ENCODE data around the gene ARRDC5.
"Not testable (repeated sequence)": the region's sequence is repeated elsewhere in the genome, so short reads cannot be mapped to it uniquely, and the experiment has no call there.

The ARRDC5 gene

DNA sequence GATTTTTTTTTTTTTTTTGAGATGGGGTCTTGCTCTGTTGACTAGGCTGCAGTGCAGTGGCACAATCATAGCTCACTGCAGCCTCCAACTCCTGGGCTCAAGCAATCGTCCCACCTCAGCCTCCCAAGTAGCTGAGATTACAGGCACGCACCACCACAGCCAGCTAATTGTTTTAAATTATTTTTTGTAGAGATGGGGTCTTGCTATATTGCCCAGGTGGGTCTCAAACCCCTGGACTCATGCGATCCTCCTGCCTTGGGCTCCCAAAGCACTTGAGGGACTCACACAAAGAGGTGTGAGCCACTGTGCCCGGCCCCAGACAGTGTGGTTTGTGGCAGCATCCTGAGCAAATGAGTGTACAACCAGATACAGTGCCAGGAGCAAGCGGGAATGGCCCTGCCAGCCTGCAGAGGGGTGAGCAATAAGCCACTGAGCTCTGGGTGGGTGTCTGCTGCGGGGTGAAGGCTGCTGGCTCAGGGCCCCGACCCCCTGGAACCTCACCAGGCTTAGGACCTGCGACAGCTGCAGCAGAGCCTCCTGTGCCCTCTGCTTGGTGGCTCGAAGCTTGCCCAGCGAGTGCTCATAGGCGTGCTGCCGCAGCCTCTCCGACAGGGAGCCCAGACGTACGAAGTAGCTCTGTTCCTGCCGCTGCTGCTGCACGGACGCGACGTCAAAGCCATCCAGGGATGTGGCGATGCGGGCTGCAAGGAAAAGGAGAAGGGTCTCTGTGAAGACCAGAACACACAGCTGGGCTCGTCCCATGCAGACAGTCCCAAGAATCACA lies 55.3 kb downstream of the ARRDC5 start:
- Histone ChIP-seq H3K9ac (ENCODE audit: low read depth, low read length, poor library complexity, severe bottlenecking) (no peak overlapping the region), H3F3A (ENCODE audit: low read depth) (no peaks in the 10 kb centered on the region), H3K9me2 (replicated peaks; ENCODE audit: low read depth, low read length) (no peaks in the 10 kb centered on the region), H3K36me3 (ENCODE audit: insufficient read depth, low read length) (peaks cover 34% of the 10 kb centered on the region; the same call in 1 of the 2 replicates), H3K27me3 (ENCODE audit: insufficient read depth, low read length, poor library complexity, severe bottlenecking) (no peaks in the 10 kb centered on the region), H2AFZ (ENCODE audit: low read length) (no peak overlapping the region), H4K20me1 (ENCODE audit: insufficient read depth, low read length, poor library complexity, severe bottlenecking) (peaks cover 3% of the 10 kb centered on the region), H3K4me3 (ENCODE audit: low read length, poor library complexity, severe bottlenecking) (no peak overlapping the region), H3K9me3 (ENCODE audit: insufficient read depth, low read depth, low read length) (no peaks in the 10 kb centered on the region), H3K4me2 (ENCODE audit: low read depth, low read length, poor library complexity, severe bottlenecking) (no peak overlapping the region), H3K79me2 (ENCODE audit: insufficient read depth, low read length) (no peaks in the 10 kb centered on the region), H3K4me1 (ENCODE audit: insufficient read depth, low read length, poor library complexity, severe bottlenecking) (no peaks in the 10 kb centered on the region)
- no peak for TF ChIP-seq EZH2phosphoT487 (IDR thresholded peaks at IDR 0.05; ENCODE audit: borderline replicate concordance)
- TF ChIP-seq, protein P1, sequence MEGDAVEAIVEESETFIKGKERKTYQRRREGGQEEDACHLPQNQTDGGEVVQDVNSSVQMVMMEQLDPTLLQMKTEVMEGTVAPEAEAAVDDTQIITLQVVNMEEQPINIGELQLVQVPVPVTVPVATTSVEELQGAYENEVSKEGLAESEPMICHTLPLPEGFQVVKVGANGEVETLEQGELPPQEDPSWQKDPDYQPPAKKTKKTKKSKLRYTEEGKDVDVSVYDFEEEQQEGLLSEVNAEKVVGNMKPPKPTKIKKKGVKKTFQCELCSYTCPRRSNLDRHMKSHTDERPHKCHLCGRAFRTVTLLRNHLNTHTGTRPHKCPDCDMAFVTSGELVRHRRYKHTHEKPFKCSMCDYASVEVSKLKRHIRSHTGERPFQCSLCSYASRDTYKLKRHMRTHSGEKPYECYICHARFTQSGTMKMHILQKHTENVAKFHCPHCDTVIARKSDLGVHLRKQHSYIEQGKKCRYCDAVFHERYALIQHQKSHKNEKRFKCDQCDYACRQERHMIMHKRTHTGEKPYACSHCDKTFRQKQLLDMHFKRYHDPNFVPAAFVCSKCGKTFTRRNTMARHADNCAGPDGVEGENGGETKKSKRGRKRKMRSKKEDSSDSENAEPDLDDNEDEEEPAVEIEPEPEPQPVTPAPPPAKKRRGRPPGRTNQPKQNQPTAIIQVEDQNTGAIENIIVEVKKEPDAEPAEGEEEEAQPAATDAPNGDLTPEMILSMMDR (conservative IDR thresholded peaks at IDR 0.05; ENCODE audit: low read length) = no peak

DNA sequence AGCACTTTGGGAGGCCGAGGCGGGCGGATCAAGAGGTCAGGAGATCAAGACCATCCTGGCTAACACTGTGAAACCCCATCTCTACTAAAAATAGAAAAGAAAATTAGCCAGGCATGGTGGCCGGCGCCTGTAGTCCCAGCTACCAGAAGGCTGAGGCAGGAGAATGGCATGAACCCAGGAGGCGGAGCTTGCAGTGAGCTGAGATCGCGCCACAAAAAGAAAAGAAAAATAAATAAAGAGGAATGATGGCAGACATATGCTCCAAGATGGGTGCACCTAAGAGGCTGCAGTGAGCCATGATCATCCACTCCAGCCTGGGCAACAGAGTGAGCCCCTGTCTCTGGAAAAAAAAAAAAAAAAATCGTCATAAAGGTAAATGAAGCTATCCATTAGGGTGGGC lies 56.7 kb downstream of the ARRDC5 start:
- not testable (repeated sequence) for H3K27me3 ChIP-seq (ENCODE audit: insufficient read depth, low read length, poor library complexity, severe bottlenecking); H3K9me3 ChIP-seq (ENCODE audit: insufficient read depth, low read depth, low read length); H3K79me2 ChIP-seq (ENCODE audit: insufficient read depth, low read length); H2AFZ ChIP-seq (ENCODE audit: low read length); H3K9ac ChIP-seq (ENCODE audit: low read depth, low read length, poor library complexity, severe bottlenecking); H4K20me1 ChIP-seq (ENCODE audit: insufficient read depth, low read length, poor library complexity, severe bottlenecking); H3K9me2 ChIP-seq (replicated peaks; ENCODE audit: low read depth, low read length); H3F3A ChIP-seq (ENCODE audit: low read depth); H3K4me1 ChIP-seq (ENCODE audit: insufficient read depth, low read length, poor library complexity, severe bottlenecking); H3K4me3 ChIP-seq (ENCODE audit: low read length, poor library complexity, severe bottlenecking); H3K4me2 ChIP-seq (ENCODE audit: low read depth, low read length, poor library complexity, severe bottlenecking)
- H3K36me3 ChIP-seq (ENCODE audit: insufficient read depth, low read length) = peaks cover 40% of the 10 kb centered on the region; the same call in 1 of the 2 replicates

DNA sequence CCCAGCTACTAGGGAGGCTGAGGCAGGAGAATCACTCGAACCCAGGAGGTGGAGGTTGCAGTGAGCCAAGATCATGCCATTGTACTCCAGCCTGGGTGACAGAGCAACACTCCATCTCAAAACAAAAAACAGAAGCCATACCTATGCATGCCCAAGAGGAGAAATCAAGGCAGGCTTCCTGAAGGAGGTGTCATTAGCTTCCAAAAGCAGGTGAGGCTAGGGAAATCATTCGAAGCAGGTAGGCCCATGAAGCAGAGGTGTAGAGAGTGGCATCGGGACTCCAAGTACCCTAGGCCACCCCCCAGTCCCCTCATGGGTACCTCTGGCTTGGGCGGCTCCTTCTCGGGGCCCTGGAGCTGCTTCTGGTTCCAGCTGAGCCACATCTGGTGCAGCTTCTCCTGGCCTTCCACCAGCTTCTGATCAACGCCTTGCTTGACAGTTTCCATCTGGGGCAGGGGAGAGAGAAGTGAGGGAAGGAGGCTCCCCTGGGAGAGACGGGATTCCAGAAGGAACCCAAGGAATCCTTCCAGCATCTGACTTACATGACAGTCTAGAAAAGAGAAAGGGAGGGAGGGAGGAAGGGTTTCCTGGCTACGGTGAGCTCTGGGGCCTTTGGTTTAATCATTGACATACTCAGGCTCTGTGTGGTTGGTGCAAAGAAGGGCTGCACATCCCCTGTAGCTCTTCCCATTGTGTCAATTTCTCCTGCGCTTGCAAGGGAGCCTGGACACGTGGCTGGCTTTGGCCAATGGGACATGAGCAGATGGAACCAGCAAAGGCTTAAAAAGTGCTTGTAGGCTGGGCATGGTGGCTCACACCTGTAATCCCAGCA lies 58.1 kb downstream of the ARRDC5 start:
- no peaks in the 10 kb centered on the region for H4K20me1 ChIP-seq (ENCODE audit: insufficient read depth, low read length, poor library complexity, severe bottlenecking)
- no peak overlapping the region for H2AFZ ChIP-seq (ENCODE audit: low read length)
- no peaks in the 10 kb centered on the region for H3F3A ChIP-seq (ENCODE audit: low read depth)
- no peaks in the 10 kb centered on the region for H3K9me3 ChIP-seq (ENCODE audit: insufficient read depth, low read depth, low read length)
- no peaks in the 10 kb centered on the region for H3K79me2 ChIP-seq (ENCODE audit: insufficient read depth, low read length)
- no peak overlapping the region for H3K4me2 ChIP-seq (ENCODE audit: low read depth, low read length, poor library complexity, severe bottlenecking)
- no peak overlapping the region for H3K4me3 ChIP-seq (ENCODE audit: low read length, poor library complexity, severe bottlenecking)
- H3K36me3 ChIP-seq (ENCODE audit: insufficient read depth, low read length) = peaks cover 48% of the 10 kb centered on the region; the same call in 1 of the 2 replicates
- TF ChIP-seq, protein P1 (conservative IDR thresholded peaks at IDR 0.05; ENCODE audit: low read length) = no peak
- TF ChIP-seq EZH2phosphoT487 (IDR thresholded peaks at IDR 0.05; ENCODE audit: borderline replicate concordance) = no peak
- H3K9ac ChIP-seq (ENCODE audit: low read depth, low read length, poor library complexity, severe bottlenecking) = no peak overlapping the region
- no peaks in the 10 kb centered on the region for H3K27me3 ChIP-seq (ENCODE audit: insufficient read depth, low read length, poor library complexity, severe bottlenecking)
- no peaks in the 10 kb centered on the region for H3K4me1 ChIP-seq (ENCODE audit: insufficient read depth, low read length, poor library complexity, severe bottlenecking)
- H3K9me2 ChIP-seq (replicated peaks; ENCODE audit: low read depth, low read length) = no peaks in the 10 kb centered on the region

All from Loucy (cell line).